GM11168 (cell line): Measurements from ENCODE around the gene ANKS1B.

Source experiments
- in situ Hi-C: fragments of 300-500 bp; cut with MboI; formaldehyde crosslinking; loops from one replicate; pipeline ENCODE4 v1.12.0; 2022; ENCODE audit warnings: low sequenced_read_pairs; ENCODE audit not compliant: unreplicated experiment

The ANKS1B gene

GRCh38 chr12:99393763-99394162 lies 591.0 kb downstream of the ANKS1B start:
- in situ Hi-C loops, result no loop called here

GRCh38 chr12:99392091-99392850 lies 592.5 kb downstream of the ANKS1B start:
- in situ Hi-C loops, result no loop called here

- in situ Hi-C loops, result no loop called here
Observed at GRCh38 chr12:99390707-99391106, 594.0 kb downstream of the ANKS1B start.

GRCh38 chr12:99389751-99390150 lies 595.0 kb downstream of the ANKS1B start:
- in situ Hi-C loops, result loop anchor here (10.0 kb wide), 1 partner anchor 345 kb away; no protein-coding TSS in a partner anchor

GRCh38 chr12:99388671-99389195 lies 596.0 kb downstream of the ANKS1B start:
- in situ Hi-C loops, result loop anchor here (10.0 kb wide), 1 partner anchor 344 kb away; no protein-coding TSS in a partner anchor

GRCh38 chr12:99387661-99388060 lies 597.1 kb downstream of the ANKS1B start:
- in situ Hi-C loops, result loop anchor here (10.0 kb wide), 1 partner anchor 343 kb away; no protein-coding TSS in a partner anchor

GRCh38 chr12:99386907-99387306 lies 597.8 kb downstream of the ANKS1B start:
- in situ Hi-C loops, result loop anchor here (10.0 kb wide), 1 partner anchor 342 kb away; no protein-coding TSS in a partner anchor

- in situ Hi-C loops, result loop anchor here (10.0 kb wide), 1 partner anchor 338 kb away; no protein-coding TSS in a partner anchor
Observed at GRCh38 chr12:99383258-99383657, 601.5 kb downstream of the ANKS1B start.

- in situ Hi-C loops, result loop anchor here (10.0 kb wide), 1 partner anchor 337 kb away; no protein-coding TSS in a partner anchor
Observed at GRCh38 chr12:99381992-99382391, 602.7 kb downstream of the ANKS1B start.

GRCh38 chr12:99380701-99381100 lies 604.0 kb downstream of the ANKS1B start:
- in situ Hi-C loops, result loop anchor here (10.0 kb wide), 1 partner anchor 336 kb away; no protein-coding TSS in a partner anchor

- in situ Hi-C loops, result no loop called here
Observed at GRCh38 chr12:99374023-99374422, 610.7 kb downstream of the ANKS1B start.

- in situ Hi-C loops, result no loop called here
Observed at GRCh38 chr12:99372257-99372920, 612.3 kb downstream of the ANKS1B start.

- in situ Hi-C loops, result no loop called here
Observed at GRCh38 chr12:99370421-99371138, 614.2 kb downstream of the ANKS1B start.

GRCh38 chr12:99367181-99367580 lies 617.6 kb downstream of the ANKS1B start:
- in situ Hi-C loops, result no loop called here

- in situ Hi-C loops, result no loop called here
Observed at GRCh38 chr12:99352269-99352668, 632.5 kb downstream of the ANKS1B start.

- in situ Hi-C loops, result no loop called here
Observed at GRCh38 chr12:99343960-99344359, 640.8 kb downstream of the ANKS1B start.

GRCh38 chr12:99339663-99340062 lies 645.1 kb downstream of the ANKS1B start:
- in situ Hi-C loops, result no loop called here

- in situ Hi-C loops, result no loop called here
Observed at GRCh38 chr12:99334285-99335056, 650.3 kb downstream of the ANKS1B start.

GRCh38 chr12:99332936-99333591 lies 651.7 kb downstream of the ANKS1B start:
- in situ Hi-C loops, result no loop called here
